Caco-2 (cell line): ENCODE data around the gene SNX24. TPM values are rescaled to one million over a fixed set of nuclear protein-coding genes. Genes with fewer than 3 reads are reported as not detected.

Source experiments
- Bru-seq: library from RNA; stranded (reverse); fragments of 400-500 nt; gene quantifications from one replicate; lab custom pipeline; 2021; lab: Mats Ljungman, UMichigan
- BruChase-seq, 2 experiments: library from RNA; stranded (reverse); fragments of 400-500 nt; gene quantifications; one replicate each; lab custom pipeline; 2021; lab: Mats Ljungman, UMichigan
- BruUV-seq: library from RNA; stranded (reverse); fragments of 400-500 nt; replicated peaks from 2 replicates; lab custom pipeline; 2021; lab: Mats Ljungman, UMichigan
- CTCF ChIA-PET: fragments of 300-600 bp; sonication (Branson Sonifier 250); formaldehyde crosslinking; loops from one replicate; lab custom pipeline; 2022; ENCODE audit warnings: antibody characterized with exemption; lab: Charles Lee
- POLR2A ChIA-PET: fragments of 300-600 bp; sonication (Branson Sonifier 250); formaldehyde crosslinking; loops from one replicate; lab custom pipeline; 2022; ENCODE audit warnings: antibody characterized with exemption; lab: Charles Lee
- DNase-seq, 2 experiments: peaks; one replicate each; pipeline versions ENCODE4 v3.0.0 to v3.0.0-alpha.2; 2020 to 2022
- H3K27me3 ChIP-seq: replicated peaks from 2 replicates; pipeline ENCODE4 v1.6.0; 2011; ENCODE audit warnings: low read length; ENCODE audit not compliant: control insufficient read depth, insufficient read depth
- H3K36me3 ChIP-seq: 2 replicates; pipeline ENCODE4 v1.5.1; 2011; ENCODE audit warnings: low read length; ENCODE audit not compliant: control insufficient read depth, insufficient read depth
- H3K4me1 ChIP-seq: fragments of 250-450 bp; sonication (Bioruptor Pico); 2 replicates; pipeline ENCODE4 v1.5.1; 2020; ENCODE audit warnings: mild to moderate bottlenecking
- H3K4me3 ChIP-seq: 2 replicates; pipeline ENCODE4 v1.5.1; 2011; ENCODE audit warnings: low read depth, mild to moderate bottlenecking, control low read depth, low read length
- H3K9me3 ChIP-seq: fragments of 250-450 bp; sonication (Bioruptor Pico); 2 replicates; pipeline ENCODE4 v1.5.1; 2020; ENCODE audit warnings: mild to moderate bottlenecking, moderate library complexity
- H3K27ac Mint-ChIP-seq: one replicate; pipeline ENCODE4 v1.8.0; 2022; ENCODE audit warnings: mixed read lengths; ENCODE audit not compliant: unreplicated experiment
- H3K27me3 Mint-ChIP-seq: one replicate; pipeline ENCODE4 v1.8.0; 2022; ENCODE audit warnings: mixed read lengths; ENCODE audit not compliant: insufficient read depth, unreplicated experiment
- H3K36me3 Mint-ChIP-seq: one replicate; pipeline ENCODE4 v1.8.0; 2022; ENCODE audit warnings: mild to moderate bottlenecking, mixed read lengths; ENCODE audit not compliant: insufficient read depth, unreplicated experiment
- H3K4me1 Mint-ChIP-seq: one replicate; pipeline ENCODE4 v1.8.0; 2022; ENCODE audit warnings: low read depth, mixed read lengths; ENCODE audit not compliant: unreplicated experiment
- H3K4me3 Mint-ChIP-seq: one replicate; pipeline ENCODE4 v1.8.0; 2022; ENCODE audit warnings: mild to moderate bottlenecking, moderate library complexity, mixed read lengths; ENCODE audit not compliant: unreplicated experiment
- H3K9me3 Mint-ChIP-seq: one replicate; pipeline ENCODE4 v1.8.0; 2022; ENCODE audit warnings: mixed read lengths; ENCODE audit not compliant: unreplicated experiment
- CTCF ChIP-seq, 2 experiments: fragments of 200-600 bp in 1 of 2; IDR thresholded peaks; 1 replicate in 1 of 2; 2 replicates in 1 of 2; pipeline versions ENCODE4 v1.5.1 to v1.8.0; 2011 to 2022; ENCODE audit warnings: antibody characterized with exemption in 1 of 2, control low read depth in 1 of 2, inconsistent platforms in 1 of 2, low read depth in 1 of 2, low read length in 1 of 2, mild to moderate bottlenecking in 1 of 2, moderate library complexity in 1 of 2; ENCODE audit not compliant: insufficient read depth in 1 of 2, severe bottlenecking in 1 of 2, unreplicated experiment in 1 of 2
- intact Hi-C: fragments of 100-400 bp; cut with micrococcal nuclease; formaldehyde crosslinking; loops from one replicate; pipeline ENCODE4 v1.10.0; 2022; ENCODE audit not compliant: unreplicated experiment
- long read RNA-seq: library from polyadenylated mRNA; stranded (forward); transcript quantifications from one replicate; pipeline ENCODE4 v2.0.0, GENCODE V29; 2022
- total RNA-seq: library from RNA; stranded (reverse); gene quantifications from 2 replicates; pipeline ENCODE4 v1.2.3, GENCODE V29; 2022

Gene SNX24
- total RNA-seq: 36.7 and 38.4 TPM in 2 replicates
- percentile 76 among the genes with signal in this experiment for Bru-seq, nascent RNA
- BruChase-seq, experiment 1, labeled RNA remaining after a 2-hour chase: percentile 72 among the genes with signal in this experiment
- BruChase-seq, experiment 2, labeled RNA remaining after a 6-hour chase: percentile 68 among the genes with signal in this experiment
- long read RNA-seq, transcript SNX24-205 (6 exons, 588 nt): minor isoform, 6 of 50 reads
- long read RNA-seq, transcript SNX24-201 (7 exons, 2,158 nt): major isoform, 32 of 50 reads
- long read RNA-seq, partial matches to known transcripts: 2 of 50 reads
- long read RNA-seq, other reads (novel, unspliced or antisense): 7 of 50 reads

- H3K27me3 ChIP-seq: no peaks in the 10 kb centered on the region
- TF ChIP-seq CTCF (IDR thresholded peaks at IDR 0.05; ENCODE audit: insufficient read depth in 1 of 2, low read depth in 1 of 2, low read length in 1 of 2, severe bottlenecking in 1 of 2, unreplicated experiment in 1 of 2): no peak
- no peaks in the 10 kb centered on the region for H3K9me3 ChIP-seq
- Mint-ChIP-seq H3K36me3 (no peaks in the 10 kb centered on the region), H3K4me3 (peak within 1 kb of the TSS; percentile 78), H3K9me3 (no peaks in the 10 kb centered on the region), H3K4me1 (peaks cover 36% of the 10 kb centered on the region), H3K27me3 (no peaks in the 10 kb centered on the region), H3K27ac (peak within 1 kb of the TSS; percentile 87)
- H3K4me1 ChIP-seq: peaks cover 39% of the 10 kb centered on the region
- peak; percentile 86 to 90 for DNase-seq
- BruUV-seq: no TSS peak
- CTCF ChIA-PET: interaction anchor here (0.6 kb wide), 1 partner anchor 1633 kb away, joined by 5 read pairs; no protein-coding TSS in a partner anchor
- H3K4me3 ChIP-seq: peak within 1 kb of the TSS; percentile 93
- POLR2A ChIA-PET: interaction anchor here (0.6 to 1.4 kb wide), 5 partner anchors 10 to 274 kb away, joined by 3 to 15 read pairs (median 3); partner anchors contain the start of gene SNX2
- no peaks in the 10 kb centered on the region for H3K36me3 ChIP-seq
- intact Hi-C loops: loop anchor here (1.0 to 2.0 kb wide), 5 partner anchors 11 to 329 kb away; partner anchors contain the start of gene SNX2
Measured at GRCh38 chr5:122845229-122846050, at the start of gene SNX24. Gene SNX24 (plus strand): TSS chr5:122845613. CDS start chr5:122845634, 21 bp downstream.

GRCh38 chr5:122805481-122805880, 39.9 kb upstream of the SNX24 start:
- Histone ChIP-seq H3K27me3 (no peaks in the 10 kb centered on the region), H3K4me1 (no peaks in the 10 kb centered on the region), H3K36me3 (no peaks in the 10 kb centered on the region; the same call in 1 of the 2 replicates), H3K4me3 (no peak overlapping the region), H3K9me3 (no peaks in the 10 kb centered on the region)
- POLR2A ChIA-PET: no interaction called here
- CTCF ChIA-PET: no interaction called here
- Mint-ChIP-seq H3K4me3 (no peak overlapping the region), H3K36me3 (peaks cover 55% of the 10 kb centered on the region), H3K27me3 (no peaks in the 10 kb centered on the region), H3K27ac (no peak overlapping the region), H3K9me3 (no peaks in the 10 kb centered on the region), H3K4me1 (no peaks in the 10 kb centered on the region)
- no peak for TF ChIP-seq CTCF (IDR thresholded peaks at IDR 0.05; ENCODE audit: insufficient read depth in 1 of 2, low read depth in 1 of 2, low read length in 1 of 2, severe bottlenecking in 1 of 2, unreplicated experiment in 1 of 2)
- DNase-seq: no peak
- no TSS peak for BruUV-seq
- intact Hi-C loops: no loop called here

- H3K36me3 Mint-ChIP-seq: peaks cover 35% of the 10 kb centered on the region
- intact Hi-C loops: no loop called here
- no peaks in the 10 kb centered on the region for H3K36me3 ChIP-seq
- no peak for DNase-seq
- no peaks in the 10 kb centered on the region for H3K9me3 ChIP-seq
- H3K9me3 Mint-ChIP-seq: no peaks in the 10 kb centered on the region
- no peak overlapping the region for H3K27ac Mint-ChIP-seq
- ChIA-PET CTCF (no interaction called here), POLR2A (no interaction called here)
- no peaks in the 10 kb centered on the region for H3K27me3 ChIP-seq
- H3K4me3 ChIP-seq: no peak overlapping the region
- no peaks in the 10 kb centered on the region for H3K4me1 ChIP-seq
- no peaks in the 10 kb centered on the region for H3K27me3 Mint-ChIP-seq
- H3K4me3 Mint-ChIP-seq: no peak overlapping the region
- no peaks in the 10 kb centered on the region for H3K4me1 Mint-ChIP-seq
- TF ChIP-seq CTCF (IDR thresholded peaks at IDR 0.05; ENCODE audit: insufficient read depth in 1 of 2, low read depth in 1 of 2, low read length in 1 of 2, severe bottlenecking in 1 of 2, unreplicated experiment in 1 of 2): no peak
- BruUV-seq: no TSS peak
Measured at GRCh38 chr5:122810405-122810804, 35.0 kb upstream of the SNX24 start.
